SK-N-SH (cell line): Measurements from ENCODE around the gene TRAM2. TPM values are rescaled to one million over a fixed set of nuclear protein-coding genes. Genes with fewer than 3 reads are reported as not detected.

Source experiments
- CTCF ChIA-PET: fragments of 300-600, 350-600 bp; formaldehyde crosslinking; extraction: SDS; loops from one replicate; lab custom pipeline; 2021; lab: Yijun Ruan, JAX
- POLR2A ChIA-PET: fragments of 350-600 bp; sonication (Branson Sonifier 250); formaldehyde crosslinking; extraction: SDS; loops from one replicate; lab custom pipeline; 2020; ENCODE audit warnings: antibody characterized with exemption, inconsistent platforms; lab: Yijun Ruan, JAX
- DNase-seq: peaks from one replicate; pipeline ENCODE4 v3.0.0; 2012
- H2AFZ ChIP-seq: fragments of 200-600 bp; sonication (generic); 2 replicates; pipeline ENCODE4 v1.8.1; 2016; ENCODE audit warnings: antibody characterized with exemption, mild to moderate bottlenecking, low read depth
- H3F3A ChIP-seq: fragments of 200-600 bp; sonication (generic); replicated peaks from 2 replicates; pipeline ENCODE3; 2016; ENCODE audit warnings: antibody characterized with exemption, mild to moderate bottlenecking; ENCODE audit not compliant: insufficient read depth
- H3K27ac ChIP-seq, 2 experiments: fragments of 200-500 bp in 1 of 2; fragments of 200-600 bp in 1 of 2; sonication (Bioruptor generic) in 1 of 2; sonication (generic), shearing (Covaris generic) in 1 of 2; 2 replicates each; pipeline versions ENCODE4 v1.5.1 to v1.6.1; 2014 to 2016; ENCODE audit warnings: low read depth in 2 of 2, inconsistent platforms in 1 of 2, low read length in 1 of 2, mild to moderate bottlenecking in 1 of 2, mixed read lengths in 1 of 2
- H3K27me3 ChIP-seq: fragments of 200-600 bp; sonication (generic), shearing (Covaris generic); 2 replicates; pipeline ENCODE4 v1.6.1; 2016; ENCODE audit warnings: mixed run types; ENCODE audit not compliant: insufficient read depth
- H3K36me3 ChIP-seq, 2 experiments: fragments of 200-500 bp in 1 of 2; fragments of 200-600 bp in 1 of 2; sonication (Bioruptor generic) in 1 of 2; sonication (generic) in 1 of 2; replicated peaks in 1 of 2; 2 replicates each; pipeline versions ENCODE3 to v1.5.1; 2014 to 2016; ENCODE audit warnings: low read length in 1 of 2, mild to moderate bottlenecking in 1 of 2; ENCODE audit not compliant: insufficient read depth in 2 of 2, control insufficient read depth in 1 of 2
- H3K4me1 ChIP-seq, 2 experiments: fragments of 200-500 bp in 1 of 2; fragments of 200-600 bp in 1 of 2; sonication (Bioruptor generic) in 1 of 2; sonication (generic), shearing (Covaris generic) in 1 of 2; 2 replicates each; pipeline versions ENCODE4 v1.5.1 to v1.6.1; 2014 to 2016; ENCODE audit warnings: low read depth in 1 of 2, low read length in 1 of 2, mixed run types in 1 of 2; ENCODE audit not compliant: insufficient read depth in 2 of 2, control insufficient read depth in 1 of 2
- H3K4me2 ChIP-seq: fragments of 200-600 bp; sonication (generic), shearing (Covaris generic); 2 replicates; pipeline ENCODE4 v1.6.1; 2017; ENCODE audit warnings: mixed run types
- H3K4me3 ChIP-seq, 2 experiments: fragments of 200-500 bp in 1 of 2; fragments of 200-600 bp in 1 of 2; sonication (Bioruptor generic) in 1 of 2; sonication (generic), shearing (Covaris generic) in 1 of 2; 2 replicates each; pipeline versions ENCODE4 v1.5.1 to v1.8.1; 2014 to 2016; ENCODE audit warnings: low read depth in 2 of 2, inconsistent platforms in 1 of 2, low read length in 1 of 2, mild to moderate bottlenecking in 1 of 2, mixed read lengths in 1 of 2, moderate library complexity in 1 of 2
- H3K79me2 ChIP-seq: fragments of 200-600 bp; sonication (generic); 2 replicates; pipeline ENCODE4 v1.8.1; 2017; ENCODE audit warnings: mild to moderate bottlenecking; ENCODE audit not compliant: insufficient read depth
- H3K9ac ChIP-seq: fragments of 200-600 bp; sonication (generic); 2 replicates; pipeline ENCODE4 v1.6.1; 2017; ENCODE audit warnings: mixed run types
- H3K9me2 ChIP-seq: fragments of 200-600 bp; sonication (generic); 2 replicates; pipeline ENCODE4 v1.6.1; 2017; ENCODE audit warnings: mixed run types
- H3K9me3 ChIP-seq: fragments of 200-600 bp; sonication (generic); 2 replicates; pipeline ENCODE4 v1.6.1; 2017; ENCODE audit warnings: mixed run types, mild to moderate bottlenecking, moderate library complexity
- H4K20me1 ChIP-seq: fragments of 200-600 bp; sonication (generic); 2 replicates; pipeline ENCODE4 v1.6.1; 2017; ENCODE audit warnings: mild to moderate bottlenecking, mixed run types; ENCODE audit not compliant: insufficient read depth
- CHD2 ChIP-seq: fragments of 150-350 bp; IDR thresholded peaks from 2 replicates; pipeline ENCODE4 v1.6.1; 2018; ENCODE audit warnings: low read length; ENCODE audit not compliant: partially characterized antibody
- ELF1 ChIP-seq: IDR thresholded peaks from 2 replicates; pipeline ENCODE4 v1.4.0; 2012
- FOSL2 ChIP-seq: IDR thresholded peaks from 2 replicates; pipeline ENCODE4 v1.4.0; 2012; ENCODE audit warnings: low read depth, mild to moderate bottlenecking, moderate library complexity, borderline replicate concordance
- FOXJ3 ChIP-seq: sonication (generic); formaldehyde crosslinking; IDR thresholded peaks from 2 replicates; pipeline ENCODE4 v1.5.1; 2020; ENCODE audit warnings: mild to moderate bottlenecking, missing genetic modification reagents
- FOXM1 ChIP-seq: IDR thresholded peaks from 2 replicates; pipeline ENCODE4 v1.4.0; 2012; ENCODE audit warnings: low read depth, mild to moderate bottlenecking
- JUND ChIP-seq: IDR thresholded peaks from 2 replicates; pipeline ENCODE4 v1.4.0; 2012
- MXI1 ChIP-seq: IDR thresholded peaks from 2 replicates; pipeline ENCODE4 v1.6.1; 2012; ENCODE audit warnings: mild to moderate bottlenecking, low read depth, low read length, improper control_type of control experiment
- NRF1 ChIP-seq: IDR thresholded peaks from 2 replicates; pipeline ENCODE4 v1.6.1; 2012; ENCODE audit warnings: low read depth, mild to moderate bottlenecking, low read length
- RFX5 ChIP-seq: IDR thresholded peaks from 2 replicates; pipeline ENCODE4 v1.6.1; 2012; ENCODE audit warnings: mild to moderate bottlenecking, improper control_type of control experiment, low read length
- SIN3A ChIP-seq: IDR thresholded peaks from 2 replicates; pipeline ENCODE4 v1.6.1; 2012; ENCODE audit warnings: low read depth, mild to moderate bottlenecking, low read length, moderate library complexity, borderline replicate concordance
- TCF12 ChIP-seq: IDR thresholded peaks from 2 replicates; pipeline ENCODE4 v1.4.0; 2012
- WGBS: methylation state at CpG from one replicate; pipeline ENCODE4 v1.1.6; 2017; ENCODE audit warnings: low lambda C conversion rate; 5-methylcytosine and 5-hydroxymethylcytosine counted together
- polyA plus RNA-seq, 3 experiments: library from polyadenylated mRNA; depleted of rRNA; stranded (reverse); fragments of >200 nt; gene quantifications; 2 replicates each; pipeline ENCODE4 v1.2.3, GENCODE V29; 2012
- TF ChIP-seq, protein P1 (sequence below): IDR thresholded peaks from 2 replicates; pipeline ENCODE4 v1.4.0; 2012; ENCODE audit warnings: low read depth

TRAM2 gene
- polyA plus RNA-seq, 1 of the 3 experiments (the other 2 are of a cell fraction), result 26.4 TPM

DNA sequence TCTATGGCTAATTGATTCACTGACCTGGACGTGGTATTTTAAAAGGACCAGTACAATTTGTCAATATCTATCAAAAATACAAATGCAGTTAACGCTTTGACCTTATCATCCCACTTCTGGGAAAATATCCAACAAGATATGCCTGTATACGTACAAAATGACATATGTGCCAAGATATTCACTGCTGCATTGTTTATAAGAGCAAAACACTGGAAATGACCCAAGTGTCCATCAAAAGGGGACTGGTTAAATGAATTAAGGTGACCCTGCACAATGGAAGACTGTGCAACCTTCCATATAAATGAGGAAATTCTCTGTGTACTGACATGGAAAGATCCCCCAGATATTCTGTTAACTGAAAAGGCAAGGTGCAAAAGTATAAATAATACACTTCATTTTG is 13.9 kb downstream of the TRAM2 start:
- POLR2A ChIA-PET, result no interaction called here
- TF ChIP-seq RFX5 (no peak), SIN3A (no peak), FOXM1 (no peak), FOXJ3 (CRISPR knock-in tag) (no peak), CHD2 (no peak), NRF1 (no peak), ELF1 (no peak), JUND (no peak)
- TF ChIP-seq, protein P1, sequence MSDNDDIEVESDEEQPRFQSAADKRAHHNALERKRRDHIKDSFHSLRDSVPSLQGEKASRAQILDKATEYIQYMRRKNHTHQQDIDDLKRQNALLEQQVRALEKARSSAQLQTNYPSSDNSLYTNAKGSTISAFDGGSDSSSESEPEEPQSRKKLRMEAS, result no peak
- Histone ChIP-seq H2AFZ (no peak overlapping the region), H3K9ac (no peak overlapping the region), H3K4me2 (no peak overlapping the region), H3K27ac (no peak overlapping the region), H3K36me3 (peaks cover 0 to 6% of the 10 kb centered on the region in 2 experiments), H3K9me3 (no peaks in the 10 kb centered on the region), H3K27me3 (no peaks in the 10 kb centered on the region), H4K20me1 (peaks cover 64% of the 10 kb centered on the region), H3K9me2 (no peaks in the 10 kb centered on the region), H3K4me3 (no peak overlapping the region), H3K79me2 (peaks cover 100% of the 10 kb centered on the region), H3F3A (peaks cover 14% of the 10 kb centered on the region), H3K4me1 (peaks cover 13 to 20% of the 10 kb centered on the region in 2 experiments; a peak in 3 of 4 replicates)
- CTCF ChIA-PET, result interaction anchor here (1.0 to 4.0 kb wide), 2 partner anchors 11 to 35 kb away, joined by 3 to 15 read pairs; no protein-coding TSS in a partner anchor
- 62% methylated on average over 3 of the region's 3 CpGs for WGBS
- no peak for DNase-seq

DNA sequence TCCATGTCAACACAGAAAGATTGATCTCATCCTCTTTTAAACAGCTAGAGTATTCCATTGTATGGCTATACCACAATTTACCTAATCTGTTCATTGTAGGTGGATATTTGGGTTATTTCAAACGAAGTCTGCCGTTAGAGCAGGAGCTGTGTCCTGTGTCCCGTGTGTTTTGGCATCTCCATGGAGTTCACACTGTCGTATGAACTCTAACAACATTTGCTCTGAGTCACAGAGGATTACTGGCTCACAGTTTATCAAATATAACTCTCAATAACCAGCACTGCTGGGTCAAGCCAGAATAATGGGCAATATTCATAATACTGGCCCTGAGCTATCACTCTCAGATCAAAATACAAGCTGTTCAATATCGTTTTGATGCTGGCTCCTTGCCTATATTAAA is 16.4 kb downstream of the TRAM2 start:
- H3K27ac ChIP-seq, result 0 out of 4 replicates have a peak overlapping the region, but pooled peaks of 1 of the 2 experiments have one; percentile 7

More for the DNA sequence above, 16.4 kb downstream of the TRAM2 start:
- CTCF ChIA-PET, result interaction anchor here (1.3 kb wide), 1 partner anchor 15 kb away, joined by 5 read pairs; no protein-coding TSS in a partner anchor
- DNase-seq, result no peak
- WGBS, result 71% methylated on average over 5 of the region's 5 CpGs
- Histone ChIP-seq H3K4me1 (peaks cover 9 to 17% of the 10 kb centered on the region in 2 experiments; a peak in 3 of 4 replicates), H3K79me2 (peaks cover 100% of the 10 kb centered on the region), H3K4me2 (no peak overlapping the region), H3F3A (peaks cover 19% of the 10 kb centered on the region), H3K36me3 (no peaks in the 10 kb centered on the region), H3K27me3 (no peaks in the 10 kb centered on the region), H3K9me3 (no peaks in the 10 kb centered on the region), H3K4me3 (no peak overlapping the region), H3K9me2 (no peaks in the 10 kb centered on the region), H3K9ac (no peak overlapping the region), H4K20me1 (peaks cover 42% of the 10 kb centered on the region), H2AFZ (no peak overlapping the region)
- TF ChIP-seq, protein P1, result no peak
- TF ChIP-seq MXI1, result no peak
- TF ChIP-seq TCF12, result no peak
- no peak for TF ChIP-seq FOSL2
- TF ChIP-seq CHD2, result no peak
- POLR2A ChIA-PET, result no interaction called here
